Measurements from ENCODE around the gene TCP10L. TPM values are rescaled to one million over a fixed set of nuclear protein-coding genes. Genes with fewer than 3 reads are reported as not detected.

TCP10L gene
- total RNA-seq, 4 donors from 2014 or later = 1.3 to 1.9 TPM; not detected in 2

GRCh38 chr21:32587651-32588050, 2.3 kb upstream of the TCP10L start:
- Histone ChIP-seq H3K9me3 (no peaks in the 10 kb centered on the region), H3K27me3 (no peaks in the 10 kb centered on the region), H3K36me3 (no peaks in the 10 kb centered on the region), H3K4me3 (no peak overlapping the region), H3K4me1 (no peaks in the 10 kb centered on the region), H3K27ac (no peak overlapping the region)
- TF ChIP-seq CTCF (IDR thresholded peaks at IDR 0.05) (no peak), POLR2A (IDR thresholded peaks at IDR 0.05) (no peak)
- no peak for DNase-seq
- intact Hi-C loops (cut with DNase I; ENCODE audit: low total_unique reads) = no loop called here

- Histone ChIP-seq H3K27me3 (no peaks in the 10 kb centered on the region), H3K27ac (no peak overlapping the region), H3K36me3 (no peaks in the 10 kb centered on the region), H3K4me1 (no peaks in the 10 kb centered on the region), H3K4me3 (no peak overlapping the region), H3K9me3 (no peaks in the 10 kb centered on the region)
- intact Hi-C loops (cut with DNase I; ENCODE audit: low total_unique reads) = no loop called here
- no peak for DNase-seq
- TF ChIP-seq CTCF (IDR thresholded peaks at IDR 0.05) (no peak), POLR2A (IDR thresholded peaks at IDR 0.05) (no peak)
Measured at GRCh38 chr21:32587120-32587519, 1.8 kb upstream of the TCP10L start.

GRCh38 chr21:32585970-32586369, 647 bp upstream of the TCP10L start:
- Histone ChIP-seq H3K9me3 (no peaks in the 10 kb centered on the region), H3K4me1 (no peaks in the 10 kb centered on the region), H3K27me3 (no peaks in the 10 kb centered on the region), H3K27ac (no peak overlapping the region), H3K36me3 (no peaks in the 10 kb centered on the region), H3K4me3 (no peak overlapping the region)
- no peak for DNase-seq
- TF ChIP-seq CTCF (IDR thresholded peaks at IDR 0.05) (no peak), POLR2A (IDR thresholded peaks at IDR 0.05) (no peak)
- intact Hi-C loops (cut with DNase I; ENCODE audit: low total_unique reads) = no loop called here

- intact Hi-C loops (cut with DNase I; ENCODE audit: low total_unique reads) = no loop called here
- H3K27ac ChIP-seq = no peak overlapping the region
- no peaks in the 10 kb centered on the region for H3K36me3 ChIP-seq
- no peak for DNase-seq
- H3K27me3 ChIP-seq = no peaks in the 10 kb centered on the region
- no peak for TF ChIP-seq CTCF (IDR thresholded peaks at IDR 0.05)
- TF ChIP-seq POLR2A (IDR thresholded peaks at IDR 0.05) = no peak
- H3K9me3 ChIP-seq = no peaks in the 10 kb centered on the region
- H3K4me3 ChIP-seq = no peak overlapping the region
- H3K4me1 ChIP-seq = no peaks in the 10 kb centered on the region
Measured at GRCh38 chr21:32584472-32584871, 851 bp downstream of the TCP10L start.

- TF ChIP-seq POLR2A (IDR thresholded peaks at IDR 0.05) (no peak), CTCF (IDR thresholded peaks at IDR 0.05) (no peak)
- no peak overlapping the region for H3K4me3 ChIP-seq
- intact Hi-C loops (cut with DNase I; ENCODE audit: low total_unique reads) = no loop called here
- no peaks in the 10 kb centered on the region for H3K9me3 ChIP-seq
- H3K36me3 ChIP-seq = no peaks in the 10 kb centered on the region
- H3K4me1 ChIP-seq = no peaks in the 10 kb centered on the region
- DNase-seq = no peak
- no peak overlapping the region for H3K27ac ChIP-seq
- no peaks in the 10 kb centered on the region for H3K27me3 ChIP-seq
Measured at GRCh38 chr21:32581732-32582131, 3.6 kb downstream of the TCP10L start.
